Mammary epithelial cell (primary cell): ENCODE data around the gene AUTS2.

Experiments
- CTCF ChIP-seq, 2 donors: IDR thresholded peaks in 1 of 2; conservative IDR thresholded peaks in 1 of 2; 2 replicates each; pipeline ENCODE4 v1.5.1; 2011 to 2012; ENCODE audit warnings: inconsistent platforms in 2 of 2, low read length in 2 of 2, mild to moderate bottlenecking in 2 of 2, control low read depth in 1 of 2, low read depth in 1 of 2; ENCODE audit not compliant: insufficient read depth in 1 of 2; ENCODE audit errors: extremely low read depth in 1 of 2
- EZH2 ChIP-seq: IDR thresholded peaks from 2 replicates; pipeline ENCODE4 v1.6.1; 2012; ENCODE audit warnings: low read length, inconsistent platforms, borderline replicate concordance

DNA sequence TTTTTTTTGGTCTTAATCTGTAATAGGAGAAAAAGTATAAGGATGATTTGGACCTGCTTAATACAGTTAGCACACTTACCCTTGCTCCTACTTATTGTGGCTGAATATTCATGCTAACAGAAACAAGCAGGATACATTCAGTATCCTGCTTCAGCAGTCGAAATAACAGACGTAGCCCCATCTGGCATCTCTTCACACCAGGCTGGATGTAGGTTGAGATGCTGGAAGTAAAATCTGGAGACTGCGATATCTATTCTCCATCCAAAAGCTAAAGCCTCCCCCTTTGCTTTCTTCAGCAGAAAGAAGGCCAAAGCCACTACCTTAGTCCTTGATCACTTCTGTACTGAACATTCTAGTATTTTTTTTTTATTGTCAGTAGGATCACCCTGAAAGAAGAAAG is 537.4 kb downstream of the AUTS2 start:
- TF ChIP-seq CTCF (conservative IDR thresholded peaks at IDR 0.05 in 1 of 2, IDR thresholded peaks at IDR 0.05 in 1 of 2; ENCODE audit: extremely low read depth in 1 of 2, insufficient read depth in 1 of 2, low read depth in 1 of 2, low read length in 2 of 2) (no peak), EZH2 (no peak)
